H1 (cell line): ENCODE measurements around the gene PAK2. TPM values are rescaled to one million over a fixed set of nuclear protein-coding genes. Genes with fewer than 3 reads are reported as not detected.

ENCODE experiments used
- CTCF ChIA-PET: fragments of 300-600 bp; sonication (Branson Sonifier 250); formaldehyde crosslinking; loops from one replicate; lab custom pipeline; 2021; ENCODE audit not compliant: partially characterized antibody; lab: Charles Lee
- POLR2A ChIA-PET: fragments of 300-600 bp; sonication (Branson Sonifier 250); formaldehyde crosslinking; loops from one replicate; lab custom pipeline; 2021; ENCODE audit warnings: inconsistent platforms; ENCODE audit not compliant: partially characterized antibody; lab: Charles Lee
- DNase-seq, 2 experiments: peaks; one replicate each; pipeline versions ENCODE4 v3.0.0 to v3.0.0-alpha.2; 2010 to 2022; ENCODE audit warnings: low spot score in 2 of 2, low read depth in 1 of 2, mixed read lengths in 1 of 2
- FAIRE-seq: peaks from 2 replicates; lab custom pipeline; 2011; peaks lifted over from hg19 to GRCh38; lab: Jason Lieb, UNC
- H2AFZ ChIP-seq: 2 replicates; pipeline ENCODE4 v1.8.1; 2012; ENCODE audit warnings: low read length, inconsistent platforms
- H2AK5ac ChIP-seq: 2 replicates; pipeline ENCODE4 v1.6.1; 2013; ENCODE audit warnings: low read depth, low read length
- H2BK120ac ChIP-seq: replicated peaks from 2 replicates; pipeline ENCODE3; 2013; ENCODE audit warnings: low read depth, low read length, inconsistent platforms
- H2BK12ac ChIP-seq: 2 replicates; pipeline ENCODE4 v1.6.1; 2013; ENCODE audit warnings: low read depth, low read length
- H2BK15ac ChIP-seq: 2 replicates; pipeline ENCODE4 v1.6.1; 2013; ENCODE audit warnings: low read length
- H2BK20ac ChIP-seq: 2 replicates; pipeline ENCODE4 v1.6.1; 2013; ENCODE audit warnings: low read length
- H2BK5ac ChIP-seq: 2 replicates; pipeline ENCODE4 v1.6.1; 2013; ENCODE audit warnings: low read depth, low read length
- H3K14ac ChIP-seq: 2 replicates; pipeline ENCODE4 v1.6.1; 2013; ENCODE audit warnings: inconsistent platforms; ENCODE audit not compliant: insufficient read length
- H3K18ac ChIP-seq: 2 replicates; pipeline ENCODE4 v1.6.1; 2013; ENCODE audit warnings: low read length; ENCODE audit errors: extremely low read depth
- H3K23ac ChIP-seq: 2 replicates; pipeline ENCODE4 v1.6.1; 2013; ENCODE audit warnings: inconsistent platforms; ENCODE audit not compliant: insufficient read length
- H3K23me2 ChIP-seq: 2 replicates; pipeline ENCODE4 v1.6.1; 2013; ENCODE audit warnings: low read depth, low read length
- H3K27ac ChIP-seq: 2 replicates; pipeline ENCODE4 v1.6.1; 2011; ENCODE audit warnings: low read depth, low read length, inconsistent platforms
- H3K27me3 ChIP-seq, 4 experiments: replicated peaks in 1 of 4; 1 replicate in 1 of 4; 2 replicates in 3 of 4; pipeline versions ENCODE4 v1.6.1 to v1.8.1; 2011 to 2013; ENCODE audit warnings: low read length in 3 of 4, mild to moderate bottlenecking in 3 of 4, inconsistent platforms in 2 of 4, mixed read lengths in 2 of 4, moderate library complexity in 1 of 4; ENCODE audit not compliant: control insufficient read depth in 3 of 4, insufficient read depth in 3 of 4; ENCODE audit errors: extremely low read depth in 1 of 4
- H3K36me3 ChIP-seq, 4 experiments: 2 replicates each; pipeline versions ENCODE4 v1.6.1 to v1.8.1; 2011 to 2013; ENCODE audit warnings: mild to moderate bottlenecking in 4 of 4, low read length in 3 of 4, moderate library complexity in 2 of 4, control low read depth in 1 of 4, inconsistent platforms in 1 of 4; ENCODE audit not compliant: insufficient read depth in 4 of 4, control insufficient read depth in 2 of 4
- H3K4ac ChIP-seq: replicated peaks from 2 replicates; pipeline ENCODE3; 2013; ENCODE audit warnings: low read length, low read depth, mixed read lengths, inconsistent platforms; ENCODE audit not compliant: insufficient read length
- H3K4me1 ChIP-seq, 4 experiments: replicated peaks in 1 of 4; 1 replicate in 1 of 4; 2 replicates in 3 of 4; pipeline versions ENCODE4 v1.6.1 to v1.8.1; 2011 to 2013; ENCODE audit warnings: low read length in 3 of 4, inconsistent platforms in 2 of 4, mixed read lengths in 1 of 4; ENCODE audit not compliant: insufficient read depth in 4 of 4, control insufficient read depth in 3 of 4
- H3K4me2 ChIP-seq, 2 experiments: 2 replicates each; pipeline versions ENCODE4 v1.6.1 to v1.8.1; 2011 to 2013; ENCODE audit warnings: low read depth in 2 of 2, low read length in 2 of 2, control low read depth in 1 of 2, inconsistent platforms in 1 of 2, mild to moderate bottlenecking in 1 of 2; ENCODE audit not compliant: insufficient read depth in 1 of 2
- H3K4me3 ChIP-seq, 4 experiments: fragments of 200-600, 300-600 bp in 1 of 4; sonication (generic), shearing (Covaris generic), sonication (Bioruptor Twin) in 1 of 4; 2 replicates each; pipeline versions ENCODE4 v1.5.1 to v1.8.1; 2011 to 2016; ENCODE audit warnings: low read length in 4 of 4, low read depth in 3 of 4, control low read depth in 2 of 4, inconsistent platforms in 2 of 4, mild to moderate bottlenecking in 2 of 4, mixed read lengths in 1 of 4, moderate library complexity in 1 of 4; ENCODE audit not compliant: insufficient read depth in 2 of 4; ENCODE audit errors: extremely low read depth in 1 of 4
- H3K56ac ChIP-seq: replicated peaks from 2 replicates; pipeline ENCODE3; 2013; ENCODE audit warnings: low read depth, mild to moderate bottlenecking, mixed read lengths, low read length, inconsistent platforms; ENCODE audit not compliant: insufficient read length
- H3K79me1 ChIP-seq: 2 replicates; pipeline ENCODE4 v1.6.1; 2013; ENCODE audit warnings: low read depth, low read length, control low read depth
- H3K79me2 ChIP-seq, 2 experiments: 2 replicates each; pipeline versions ENCODE4 v1.6.1 to v1.8.1; 2012 to 2013; ENCODE audit warnings: low read length in 2 of 2, mild to moderate bottlenecking in 2 of 2, inconsistent platforms in 1 of 2; ENCODE audit not compliant: insufficient read depth in 2 of 2, control insufficient read depth in 1 of 2
- H3K9ac ChIP-seq, 4 experiments: replicated peaks in 1 of 4; 1 replicate in 1 of 4; 2 replicates in 3 of 4; pipeline versions ENCODE4 v1.6.1 to v1.8.1; 2011 to 2013; ENCODE audit warnings: low read depth in 3 of 4, low read length in 3 of 4, control low read depth in 2 of 4, mild to moderate bottlenecking in 2 of 4, moderate library complexity in 2 of 4, inconsistent platforms in 1 of 4; ENCODE audit errors: extremely low read depth in 1 of 4
- H3K9me3 ChIP-seq, 2 experiments: 2 replicates each; pipeline versions ENCODE4 v1.6.1 to v1.8.1; 2012 to 2013; ENCODE audit warnings: mild to moderate bottlenecking in 2 of 2, moderate library complexity in 2 of 2, control low read depth in 1 of 2, inconsistent platforms in 1 of 2, low read depth in 1 of 2, low read length in 1 of 2, mixed read lengths in 1 of 2; ENCODE audit not compliant: insufficient read depth in 2 of 2
- H4K20me1 ChIP-seq, 2 experiments: replicated peaks in 1 of 2; 2 replicates each; pipeline versions ENCODE3 to v1.8.1; 2011 to 2013; ENCODE audit warnings: inconsistent platforms in 2 of 2, low read length in 2 of 2, mild to moderate bottlenecking in 1 of 2; ENCODE audit not compliant: insufficient read depth in 2 of 2, control insufficient read depth in 1 of 2
- H4K5ac ChIP-seq: 2 replicates; pipeline ENCODE4 v1.6.1; 2013; ENCODE audit warnings: low read length, low read depth, mixed read lengths, inconsistent platforms; ENCODE audit not compliant: insufficient read length
- H4K8ac ChIP-seq: 2 replicates; pipeline ENCODE4 v1.8.0; 2013; ENCODE audit warnings: mild to moderate bottlenecking, moderate library complexity, low read length, inconsistent platforms; ENCODE audit not compliant: insufficient read depth; ENCODE audit errors: extremely low read depth
- H4K91ac ChIP-seq: replicated peaks from 2 replicates; pipeline ENCODE3; 2013; ENCODE audit warnings: low read length, mixed read lengths, inconsistent platforms; ENCODE audit not compliant: insufficient read length
- MAFK ChIP-seq: IDR thresholded peaks from 2 replicates; pipeline ENCODE4 v1.6.1; 2012; ENCODE audit warnings: low read depth, mild to moderate bottlenecking, improper control_type of control experiment, low read length
- SIN3A ChIP-seq, 2 experiments: IDR thresholded peaks in 1 of 2; conservative IDR thresholded peaks in 1 of 2; 2 replicates each; pipeline ENCODE4 v1.6.1; 2011 to 2012; ENCODE audit warnings: low read length in 2 of 2, improper control_type of control experiment in 1 of 2, low read depth in 1 of 2, mild to moderate bottlenecking in 1 of 2
- WGBS, 2 experiments: shearing (Covaris generic) in 1 of 2; methylation state at CpG; one replicate each; pipeline versions ENCODE4 v1.1.6 to v1.1.7; 2013 to 2015; ENCODE audit warnings: low lambda C conversion rate in 2 of 2, mixed read lengths in 2 of 2, inconsistent platforms in 1 of 2, low coverage in 1 of 2, missing lambda C conversion rate in 1 of 2; ENCODE audit not compliant: insufficient replicate concordance in 2 of 2, insufficient coverage in 1 of 2, insufficient read length in 1 of 2; ENCODE audit errors: extremely low coverage in 1 of 2, missing lambda C conversion rate in 1 of 2; 5-methylcytosine and 5-hydroxymethylcytosine counted together
- polyA plus RNA-seq, 7 experiments: library from polyadenylated mRNA; depleted of rRNA in 3 of 7; stranded (reverse) in 5 of 7; unstranded in 2 of 7; fragments of >200 nt in 5 of 7; fragments of 200-250 nt in 2 of 7; gene quantifications; 1 replicate in 5 of 7; 2 replicates in 1 of 7; 4 replicates in 1 of 7; pipeline versions ENCODE4 v1.2.1 to v1.2.3, GENCODE V29; 2011 to 2013; ENCODE audit warnings: missing spikeins in 2 of 7, mixed read lengths in 2 of 7
- total RNA-seq: library from RNA; stranded (reverse); fragmentation: NEBNext Ultra II Directional; extraction: Animal tissue kit (Norgen Biotek cat#: 25700); gene quantifications from 2 replicates; pipeline ENCODE4 v1.2.1, GENCODE V29; 2021

Gene PAK2
- total and polyA plus RNA-seq, 2 of the 8 experiments (the other 6 are each of a cell fraction or from before 2014, with no cell fraction given), result 13.1 to 60.5 TPM

DNA sequence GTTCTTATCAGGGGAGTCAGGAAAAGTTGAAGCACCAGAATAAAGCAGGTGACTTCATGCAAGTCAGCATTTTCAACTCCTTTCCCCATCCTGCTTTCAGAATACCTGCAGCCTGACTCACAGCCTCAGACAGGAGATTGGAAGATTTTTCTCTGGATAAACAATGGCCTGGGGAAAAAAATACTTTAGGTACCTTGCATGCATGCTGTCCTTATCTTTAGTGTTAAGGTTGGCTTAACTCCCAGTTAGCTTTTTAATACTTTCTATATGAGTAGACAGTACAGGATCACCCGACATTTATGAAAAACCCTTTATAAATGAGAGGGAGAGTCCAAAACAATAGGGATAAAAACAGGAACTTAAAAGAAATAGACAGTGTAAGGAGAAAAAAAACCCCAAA is 53.6 kb downstream of the PAK2 start:
- DNase-seq (no peak), FAIRE-seq (no peak)

More for the DNA sequence above, 53.6 kb downstream of the PAK2 start:
- Histone ChIP-seq H3K23me2 (no peaks in the 10 kb centered on the region), H3K36me3 (peaks cover 0 to 23% (median 9%) of the 10 kb centered on the region in 4 experiments; a peak in 3 of 8 replicates), H4K5ac (no peak overlapping the region), H4K20me1 (peaks cover 0 to 3% of the 10 kb centered on the region in 2 experiments), H2BK5ac (no peak overlapping the region), H4K8ac (no peak overlapping the region), H3K27ac (no peak overlapping the region), H3K18ac (no peak overlapping the region), H3K23ac (no peak overlapping the region), H2BK20ac (no peak overlapping the region), H3K4ac (no peak overlapping the region), H2AFZ (no peak overlapping the region), H3K14ac (no peak overlapping the region), H4K91ac (no peak overlapping the region), H2BK15ac (no peak overlapping the region), H2BK12ac (no peak overlapping the region), H3K79me1 (peaks cover 2% of the 10 kb centered on the region; the same call in 1 of the 2 replicates), H3K4me2 (no peak overlapping the region), H3K9me3 (peaks cover 14 to 16% of the 10 kb centered on the region in 2 experiments), H3K27me3 (no peaks in the 10 kb centered on the region), H3K9ac (no peak overlapping the region), H3K4me3 (no peak overlapping the region), H2BK120ac (no peak overlapping the region), H3K79me2 (peaks cover 0 to 61% of the 10 kb centered on the region in 2 experiments; a peak in 3 of 4 replicates), H3K4me1 (no peaks in the 10 kb centered on the region; a peak in 3 of 7 replicates), H3K56ac (no peak overlapping the region), H2AK5ac (no peak overlapping the region)
- ChIA-PET POLR2A (no interaction called here), CTCF (no interaction called here)
- peak; percentile 56 for TF ChIP-seq MAFK
- no peak for TF ChIP-seq SIN3A (conservative IDR thresholded peaks at IDR 0.05 in 1 of 2, IDR thresholded peaks at IDR 0.05 in 1 of 2; ENCODE audit: low read depth in 1 of 2, low read length in 2 of 2)
- WGBS, 2 experiments, result 95% methylated on average over 1 of the region's 1 CpG; no CpG with 5 or more reads in 1 of the 2 experiments
